ENCODE data around the gene TTC17. TPM values are rescaled to one million over a fixed set of nuclear protein-coding genes. Genes with fewer than 3 reads are reported as not detected.

The TTC17 gene
- total RNA-seq, 2 experiments from 2014 or later = 72.9 to 77.3 TPM

DNA sequence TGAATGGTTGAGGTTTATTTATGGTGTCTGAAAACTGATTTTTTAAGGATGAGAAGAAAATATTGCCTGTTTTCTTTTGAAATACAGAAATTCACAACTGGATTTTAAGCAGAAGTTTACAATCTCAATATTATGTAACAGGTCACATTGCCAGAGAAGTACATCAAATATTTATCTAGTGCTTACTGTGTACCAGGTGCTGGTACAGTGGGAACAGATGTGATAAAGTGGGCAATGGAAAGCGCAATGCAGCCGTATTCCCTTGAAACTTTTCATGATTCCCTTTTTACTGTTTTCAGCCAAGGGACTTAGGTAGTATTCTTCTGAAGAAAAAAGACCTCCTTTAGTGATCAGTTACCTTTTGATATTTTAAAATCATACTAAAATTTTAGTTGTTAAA is 49.6 kb downstream of the TTC17 start:
- no peak for ATAC-seq (ENCODE audit: poor library complexity)
- Mint-ChIP-seq H3K27me3 (no peaks in the 10 kb centered on the region), H3K4me3 (no peak overlapping the region), H3K9me3 (no peaks in the 10 kb centered on the region), H3K27ac (no peak overlapping the region), H3K36me3 (ENCODE audit: low read depth) (peaks cover 92% of the 10 kb centered on the region), H3K4me1 (ENCODE audit: low read depth) (no peaks in the 10 kb centered on the region)
- ChIA-PET POLR2A (no interaction called here), CTCF (no interaction called here)
- DNase-seq = no peak
- Histone ChIP-seq H3K4me3 (ENCODE audit: low read length) (no peak overlapping the region), H3K9me3 (ENCODE audit: control insufficient read depth in 1 of 2, insufficient read depth in 1 of 2, low read length in 2 of 2) (no peaks in the 10 kb centered on the region), H3K27me3 (ENCODE audit: control insufficient read depth in 1 of 2, insufficient read depth in 2 of 2, low read length in 2 of 2) (no peaks in the 10 kb centered on the region), H3K4me1 (ENCODE audit: insufficient read depth, low read length) (no peaks in the 10 kb centered on the region), H3K36me3 (ENCODE audit: insufficient read depth, low read length) (peaks cover 72% of the 10 kb centered on the region), H3K27ac (ENCODE audit: low read depth in 1 of 2, low read length in 2 of 2) (no peak overlapping the region)
- intact Hi-C loops (cut with DNase I, micrococcal nuclease) = no loop called here
- TF ChIP-seq CTCF (IDR thresholded peaks at IDR 0.05) = no peak

DNA sequence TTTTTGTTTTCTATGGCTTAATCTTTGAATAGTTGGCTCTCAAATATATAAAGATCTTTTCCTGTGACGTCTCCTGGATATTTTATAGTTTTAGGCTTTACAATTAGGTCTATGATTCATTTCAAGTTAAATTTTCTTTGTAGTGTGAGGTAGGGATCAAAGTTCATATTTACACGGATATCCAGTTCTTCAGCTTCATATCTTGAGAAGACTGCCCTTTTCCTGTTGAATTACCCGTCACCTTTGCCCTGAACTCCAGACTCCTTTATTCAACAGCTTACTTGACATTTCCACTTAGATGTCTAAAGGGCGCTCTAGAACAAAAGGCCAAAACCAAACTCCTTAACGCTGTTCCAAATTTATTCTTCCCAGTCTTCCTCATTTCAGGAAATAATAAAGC is 51.7 kb downstream of the TTC17 start:
- ChIA-PET POLR2A (no interaction called here), CTCF (no interaction called here)
- ATAC-seq (ENCODE audit: poor library complexity) (no peak), DNase-seq (no peak)
- no peak for TF ChIP-seq CTCF (IDR thresholded peaks at IDR 0.05)
- no peak overlapping the region for H3K4me3 Mint-ChIP-seq
- no peak overlapping the region for H3K27ac Mint-ChIP-seq
- H3K27me3 Mint-ChIP-seq = no peaks in the 10 kb centered on the region
- H3K9me3 Mint-ChIP-seq = no peaks in the 10 kb centered on the region
- Histone ChIP-seq H3K27me3 (ENCODE audit: control insufficient read depth in 1 of 2, insufficient read depth in 2 of 2, low read length in 2 of 2) (no peaks in the 10 kb centered on the region), H3K4me1 (ENCODE audit: insufficient read depth, low read length) (no peaks in the 10 kb centered on the region), H3K27ac (ENCODE audit: low read depth in 1 of 2, low read length in 2 of 2) (no peak overlapping the region), H3K4me3 (ENCODE audit: low read length) (no peak overlapping the region), H3K36me3 (ENCODE audit: insufficient read depth, low read length) (peaks cover 65% of the 10 kb centered on the region), H3K9me3 (ENCODE audit: control insufficient read depth in 1 of 2, insufficient read depth in 1 of 2, low read length in 2 of 2) (no peaks in the 10 kb centered on the region)
- H3K36me3 Mint-ChIP-seq (ENCODE audit: low read depth) = peaks cover 93% of the 10 kb centered on the region
- intact Hi-C loops (cut with DNase I, micrococcal nuclease) = no loop called here
- H3K4me1 Mint-ChIP-seq (ENCODE audit: low read depth) = no peaks in the 10 kb centered on the region

DNA sequence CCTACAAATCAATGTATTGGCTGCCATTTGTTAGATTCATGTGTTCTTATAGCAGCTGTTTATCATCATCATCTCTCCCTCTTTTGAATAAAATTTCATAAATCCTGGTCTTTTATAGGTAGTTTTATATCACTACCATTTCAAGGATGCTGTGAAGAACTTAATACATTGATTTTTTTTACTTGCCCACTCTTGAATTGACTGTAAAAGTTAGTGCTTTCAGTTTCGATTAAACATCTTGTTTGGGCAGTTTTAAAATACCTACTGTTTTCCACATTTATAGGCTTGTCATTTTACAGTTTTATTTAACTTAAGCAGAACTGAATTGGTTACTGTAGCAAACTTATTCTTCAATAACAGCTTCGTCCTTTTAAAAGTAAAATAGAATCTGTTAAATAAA is 59.5 kb downstream of the TTC17 start:
- Mint-ChIP-seq H3K9me3 (no peaks in the 10 kb centered on the region), H3K36me3 (ENCODE audit: low read depth) (peaks cover 56% of the 10 kb centered on the region), H3K27me3 (no peaks in the 10 kb centered on the region)

More for the DNA sequence above, 59.5 kb downstream of the TTC17 start:
- Mint-ChIP-seq H3K4me1 (ENCODE audit: low read depth) (no peaks in the 10 kb centered on the region), H3K27ac (no peak overlapping the region), H3K4me3 (no peak overlapping the region)
- intact Hi-C loops (cut with DNase I, micrococcal nuclease) = no loop called here
- ChIA-PET POLR2A (no interaction called here), CTCF (no interaction called here)
- no peak overlapping the region for H3K4me3 ChIP-seq (ENCODE audit: low read length)
- ATAC-seq (ENCODE audit: poor library complexity) (no peak), DNase-seq (no peak)
- no peaks in the 10 kb centered on the region for H3K9me3 ChIP-seq (ENCODE audit: control insufficient read depth in 1 of 2, insufficient read depth in 1 of 2, low read length in 2 of 2)
- no peaks in the 10 kb centered on the region for H3K4me1 ChIP-seq (ENCODE audit: insufficient read depth, low read length)
- no peak for TF ChIP-seq CTCF (IDR thresholded peaks at IDR 0.05)
- no peaks in the 10 kb centered on the region for H3K27me3 ChIP-seq (ENCODE audit: control insufficient read depth in 1 of 2, insufficient read depth in 2 of 2, low read length in 2 of 2)
- peaks cover 30% of the 10 kb centered on the region for H3K36me3 ChIP-seq (ENCODE audit: insufficient read depth, low read length)
- no peak overlapping the region for H3K27ac ChIP-seq (ENCODE audit: low read depth in 1 of 2, low read length in 2 of 2)

All from CD4-positive, alpha-beta T cell (primary cell).